ENCODE measurements around the gene CCDC12.

CCDC12 gene

DNA sequence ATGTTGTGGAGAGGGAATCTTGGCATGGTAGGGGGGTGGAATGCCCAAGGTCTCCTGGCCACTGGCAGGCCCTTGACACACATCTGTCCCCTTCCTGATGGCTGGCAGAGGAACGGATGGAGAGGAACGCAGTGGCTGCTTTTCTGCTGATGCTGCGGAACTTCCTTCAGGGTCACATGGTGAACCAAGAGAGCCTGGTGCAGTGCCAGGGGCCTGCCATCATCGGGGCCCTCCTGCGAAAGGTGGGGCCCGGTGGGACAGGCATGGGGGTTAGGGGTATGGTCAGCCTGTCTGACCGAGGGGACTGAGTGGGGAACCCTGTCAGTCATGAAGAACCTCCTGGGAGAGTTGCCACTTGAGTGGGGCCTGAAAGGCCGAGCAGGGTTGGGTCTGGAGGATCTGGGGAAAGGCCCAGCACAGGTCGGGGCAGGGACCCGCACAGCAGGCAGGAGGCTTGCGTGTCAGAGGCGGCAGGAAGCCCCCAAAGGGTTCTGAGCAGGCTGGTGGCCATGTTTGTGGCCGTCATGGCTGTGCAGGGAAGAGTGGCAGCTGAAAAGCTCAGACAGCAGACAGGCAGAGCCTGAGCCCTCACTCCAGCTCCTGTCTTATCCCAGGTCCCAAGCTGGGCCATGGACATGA, 21.0 kb upstream of the CCDC12 start:
- H4K20me1 ChIP-seq (ENCODE audit: low read depth, low read length) = no peaks in the 10 kb centered on the region
- no peaks in the 10 kb centered on the region for H3K79me2 ChIP-seq (ENCODE audit: insufficient read depth, low read length)
- no peaks in the 10 kb centered on the region for H3K36me3 ChIP-seq (ENCODE audit: low read length)
- no peaks in the 10 kb centered on the region for H3F3A ChIP-seq (ENCODE audit: insufficient read depth)
- TF ChIP-seq EZH2phosphoT487 (conservative IDR thresholded peaks at IDR 0.05; ENCODE audit: low read length) = no peak
- TF ChIP-seq, protein P1, sequence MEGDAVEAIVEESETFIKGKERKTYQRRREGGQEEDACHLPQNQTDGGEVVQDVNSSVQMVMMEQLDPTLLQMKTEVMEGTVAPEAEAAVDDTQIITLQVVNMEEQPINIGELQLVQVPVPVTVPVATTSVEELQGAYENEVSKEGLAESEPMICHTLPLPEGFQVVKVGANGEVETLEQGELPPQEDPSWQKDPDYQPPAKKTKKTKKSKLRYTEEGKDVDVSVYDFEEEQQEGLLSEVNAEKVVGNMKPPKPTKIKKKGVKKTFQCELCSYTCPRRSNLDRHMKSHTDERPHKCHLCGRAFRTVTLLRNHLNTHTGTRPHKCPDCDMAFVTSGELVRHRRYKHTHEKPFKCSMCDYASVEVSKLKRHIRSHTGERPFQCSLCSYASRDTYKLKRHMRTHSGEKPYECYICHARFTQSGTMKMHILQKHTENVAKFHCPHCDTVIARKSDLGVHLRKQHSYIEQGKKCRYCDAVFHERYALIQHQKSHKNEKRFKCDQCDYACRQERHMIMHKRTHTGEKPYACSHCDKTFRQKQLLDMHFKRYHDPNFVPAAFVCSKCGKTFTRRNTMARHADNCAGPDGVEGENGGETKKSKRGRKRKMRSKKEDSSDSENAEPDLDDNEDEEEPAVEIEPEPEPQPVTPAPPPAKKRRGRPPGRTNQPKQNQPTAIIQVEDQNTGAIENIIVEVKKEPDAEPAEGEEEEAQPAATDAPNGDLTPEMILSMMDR (IDR thresholded peaks at IDR 0.05; ENCODE audit: insufficient read depth, low read length, poor library complexity, severe bottlenecking) = no peak
- no peak overlapping the region for H2AFZ ChIP-seq (ENCODE audit: low read depth, low read length, severe bottlenecking)
- no peak overlapping the region for H3K4me2 ChIP-seq (ENCODE audit: low read depth, low read length, poor library complexity, severe bottlenecking)
- no peak overlapping the region for H3K27ac ChIP-seq (ENCODE audit: low read depth, low read length)
- no peak overlapping the region for H3K9ac ChIP-seq (ENCODE audit: low read length)
- no peaks in the 10 kb centered on the region for H3K27me3 ChIP-seq (ENCODE audit: low read length)
- H3K4me3 ChIP-seq (ENCODE audit: insufficient read depth, low read length, poor library complexity, severe bottlenecking) = no peak overlapping the region
- no peaks in the 10 kb centered on the region for H3K9me2 ChIP-seq (replicated peaks; ENCODE audit: insufficient read depth, low read length)
- H3K9me3 ChIP-seq (ENCODE audit: insufficient read depth, low read length) = no peaks in the 10 kb centered on the region

DNA sequence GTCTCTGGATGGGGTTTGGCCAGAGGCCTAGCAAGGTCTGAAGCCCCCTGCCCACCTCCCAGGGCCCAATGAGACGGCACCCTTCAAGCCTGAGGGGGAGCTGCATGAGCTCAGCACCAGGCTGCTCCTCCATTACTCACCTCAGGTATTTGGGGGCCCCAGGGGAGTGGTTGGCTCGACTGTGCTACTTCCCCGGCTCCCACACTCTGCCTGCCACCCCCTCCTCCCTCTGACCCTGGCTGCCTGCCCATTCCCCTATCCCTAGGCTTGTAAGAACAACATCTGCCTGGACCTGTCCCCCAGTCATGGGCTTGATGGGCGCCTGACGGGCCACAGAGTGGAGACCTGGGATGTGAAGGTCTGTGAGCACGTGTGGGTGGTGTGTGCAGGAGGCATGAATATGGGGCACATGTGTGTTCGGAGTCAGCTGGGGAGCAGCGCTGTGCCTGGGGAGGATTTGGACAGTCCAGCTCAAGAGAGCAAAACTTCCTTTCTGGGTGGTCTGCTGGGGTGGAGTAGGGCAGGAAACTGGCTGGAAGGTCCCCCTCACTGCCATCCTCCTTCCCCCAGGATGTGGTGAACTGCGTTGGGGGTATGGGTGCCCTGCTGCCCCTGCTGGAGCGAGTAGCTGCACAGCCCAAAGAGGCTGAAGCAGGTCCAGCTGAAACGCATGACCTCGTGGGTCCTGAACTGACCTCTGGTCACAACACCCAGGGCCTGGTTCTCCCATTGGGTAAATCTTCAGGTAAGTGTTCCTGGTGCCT, 20.3 kb upstream of the CCDC12 start:
- Histone ChIP-seq H3F3A (ENCODE audit: insufficient read depth) (no peaks in the 10 kb centered on the region), H2AFZ (ENCODE audit: low read depth, low read length, severe bottlenecking) (no peak overlapping the region), H3K4me2 (ENCODE audit: low read depth, low read length, poor library complexity, severe bottlenecking) (no peak overlapping the region), H3K9me2 (replicated peaks; ENCODE audit: insufficient read depth, low read length) (no peaks in the 10 kb centered on the region), H3K79me2 (ENCODE audit: insufficient read depth, low read length) (no peaks in the 10 kb centered on the region), H3K27me3 (ENCODE audit: low read length) (no peaks in the 10 kb centered on the region), H3K4me3 (ENCODE audit: insufficient read depth, low read length, poor library complexity, severe bottlenecking) (no peak overlapping the region), H3K36me3 (ENCODE audit: low read length) (no peaks in the 10 kb centered on the region), H3K9me3 (ENCODE audit: insufficient read depth, low read length) (no peaks in the 10 kb centered on the region), H3K27ac (ENCODE audit: low read depth, low read length) (no peak overlapping the region), H3K9ac (ENCODE audit: low read length) (no peak overlapping the region), H4K20me1 (ENCODE audit: low read depth, low read length) (no peaks in the 10 kb centered on the region)
- TF ChIP-seq, protein P1 (IDR thresholded peaks at IDR 0.05; ENCODE audit: insufficient read depth, low read length, poor library complexity, severe bottlenecking) = no peak
- TF ChIP-seq EZH2phosphoT487 (conservative IDR thresholded peaks at IDR 0.05; ENCODE audit: low read length) = no peak

DNA sequence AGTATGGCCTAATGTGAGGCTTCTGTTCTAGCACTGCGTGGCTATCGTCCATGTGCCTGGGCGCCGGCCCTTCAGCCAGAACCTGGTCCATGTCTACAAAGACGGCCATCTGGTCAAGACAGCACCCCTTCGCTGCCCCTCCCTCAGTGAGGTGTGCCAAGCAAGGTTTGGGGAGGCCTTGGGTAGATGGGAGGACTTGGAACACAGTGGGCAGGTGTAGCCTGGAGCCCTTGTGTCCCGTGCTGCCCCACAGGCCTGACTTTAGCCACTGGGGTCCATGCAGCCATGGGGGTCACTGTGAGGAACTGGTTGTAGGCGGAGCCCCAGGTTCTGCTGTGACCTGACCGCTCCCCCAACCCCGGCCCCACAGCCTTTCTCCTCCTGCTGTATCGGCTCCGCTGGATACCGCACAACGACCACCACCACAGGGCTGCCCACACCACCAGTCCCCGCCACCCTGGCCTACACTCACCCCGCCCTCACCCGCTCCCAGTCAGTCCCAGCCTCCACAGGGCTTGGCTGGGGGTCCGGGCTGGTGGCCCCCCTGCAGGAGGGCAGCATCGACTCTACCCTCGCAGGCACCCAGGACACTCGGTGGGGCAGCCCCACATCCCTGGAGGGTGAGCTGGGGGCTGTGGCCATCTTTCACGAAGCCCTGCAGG, 19.5 kb upstream of the CCDC12 start:
- TF ChIP-seq, protein P1 (IDR thresholded peaks at IDR 0.05; ENCODE audit: insufficient read depth, low read length, poor library complexity, severe bottlenecking) = no peak
- no peak for TF ChIP-seq EZH2phosphoT487 (conservative IDR thresholded peaks at IDR 0.05; ENCODE audit: low read length)
- Histone ChIP-seq H3F3A (ENCODE audit: insufficient read depth) (no peaks in the 10 kb centered on the region), H2AFZ (ENCODE audit: low read depth, low read length, severe bottlenecking) (no peak overlapping the region), H3K9me2 (replicated peaks; ENCODE audit: insufficient read depth, low read length) (no peaks in the 10 kb centered on the region), H3K4me3 (ENCODE audit: insufficient read depth, low read length, poor library complexity, severe bottlenecking) (no peak overlapping the region), H3K27me3 (ENCODE audit: low read length) (no peaks in the 10 kb centered on the region), H3K9ac (ENCODE audit: low read length) (no peak overlapping the region), H3K4me2 (ENCODE audit: low read depth, low read length, poor library complexity, severe bottlenecking) (no peak overlapping the region), H3K79me2 (ENCODE audit: insufficient read depth, low read length) (no peaks in the 10 kb centered on the region), H4K20me1 (ENCODE audit: low read depth, low read length) (no peaks in the 10 kb centered on the region), H3K36me3 (ENCODE audit: low read length) (no peaks in the 10 kb centered on the region), H3K27ac (ENCODE audit: low read depth, low read length) (no peak overlapping the region), H3K9me3 (ENCODE audit: insufficient read depth, low read length) (no peaks in the 10 kb centered on the region)

All from SU-DHL-6 (cell line).